ENCODE results near the gene PM20D2. TPM values are rescaled to one million over a fixed set of nuclear protein-coding genes. Genes with fewer than 3 reads are reported as not detected.

The PM20D2 gene
- total and polyA plus RNA-seq, 2 of the 8 experiments (the other 6 are each of a cell fraction or from before 2014, with no cell fraction given), result 2.7 to 7.6 TPM

DNA sequence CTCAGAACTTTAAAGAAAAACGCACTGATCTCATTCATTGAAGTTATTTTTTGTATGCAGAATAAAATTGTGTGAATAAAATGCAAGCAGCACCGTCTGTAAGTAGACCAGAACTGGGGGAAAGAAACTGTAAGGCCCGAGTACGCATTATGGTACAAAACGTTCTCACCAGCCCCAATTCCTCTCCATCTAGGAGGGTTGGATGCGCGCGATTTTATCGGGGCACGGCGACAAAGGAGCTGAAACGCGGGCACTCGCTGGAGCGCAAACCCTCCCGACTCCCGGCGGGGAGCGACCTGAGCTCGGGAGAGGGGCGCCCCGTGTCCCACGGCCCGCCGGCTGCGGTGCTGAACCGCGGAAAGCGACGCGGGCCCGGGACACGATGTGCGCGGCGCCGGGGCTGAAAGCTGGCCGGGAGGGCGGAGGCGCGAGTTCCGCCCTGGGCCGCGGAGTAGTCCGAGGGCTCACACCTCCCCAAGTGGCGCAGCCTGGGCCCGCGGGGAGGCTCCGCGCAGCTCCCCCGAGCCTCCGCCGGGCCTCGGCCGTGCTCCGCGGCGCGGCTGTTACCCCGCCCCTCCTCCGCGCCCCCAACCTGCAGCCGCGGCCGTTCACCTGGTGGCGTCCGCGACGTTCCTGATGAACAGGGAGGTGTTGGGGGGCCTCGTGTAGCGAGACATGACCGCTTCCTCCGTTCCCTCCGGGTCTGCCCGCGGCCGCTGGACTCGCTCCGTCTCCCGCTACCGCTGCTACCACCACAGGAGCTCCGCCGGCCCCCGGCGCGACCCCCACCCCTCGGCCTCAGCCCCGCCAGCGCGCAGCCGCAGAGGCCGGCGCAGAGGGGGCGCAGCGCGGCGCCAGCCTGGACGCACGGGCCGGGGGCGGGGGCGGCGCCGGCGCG is 28.4 kb upstream of the PM20D2 start, which contains the start of gene SRSF12 (continued):
- TF ChIP-seq CREB1 (IDR thresholded peaks at IDR 0.05) (no peak), POU5F1 (IDR thresholded peaks at IDR 0.05; ENCODE audit: low read depth, low read length) (no peak), EZH2 (IDR thresholded peaks at IDR 0.05; ENCODE audit: low read depth, low read length, severe bottlenecking) (peak; percentile 32)

All from H1 (cell line).